SU-DHL-6 (cell line): ENCODE measurements around the gene SLC25A43.

Source experiments
- H2AFZ ChIP-seq: fragments of 200-600 bp; sonication (generic); 2 replicates; pipeline ENCODE4 v1.6.1; 2014; ENCODE audit warnings: low read depth, mild to moderate bottlenecking, moderate library complexity, mixed read lengths, antibody characterized with exemption, low read length; ENCODE audit not compliant: severe bottlenecking
- H3F3A ChIP-seq: fragments of 200-600 bp; shearing (Covaris generic); 2 replicates; pipeline ENCODE4 v1.6.0; 2016; ENCODE audit warnings: antibody characterized with exemption, mild to moderate bottlenecking; ENCODE audit not compliant: insufficient read depth
- H3K27ac ChIP-seq: fragments of 200-600 bp; sonication (generic); 2 replicates; pipeline ENCODE4 v1.5.1; 2016; ENCODE audit warnings: low read depth, mild to moderate bottlenecking, low read length, moderate library complexity, mixed read lengths
- H3K27me3 ChIP-seq: fragments of 200-600 bp; sonication (generic), shearing (Covaris generic); 2 replicates; pipeline ENCODE4 v1.6.0; 2014; ENCODE audit warnings: mild to moderate bottlenecking, low read length
- H3K36me3 ChIP-seq: fragments of 200-600 bp; sonication (generic); 2 replicates; pipeline ENCODE4 v1.6.1; 2014; ENCODE audit warnings: mild to moderate bottlenecking, low read length, mixed read lengths
- H3K4me2 ChIP-seq: fragments of 300-600, 200-600 bp; shearing (Covaris generic), sonication (generic); 2 replicates; pipeline ENCODE4 v1.6.0; 2014; ENCODE audit warnings: low read length, low read depth, mild to moderate bottlenecking; ENCODE audit not compliant: poor library complexity, severe bottlenecking
- H3K4me3 ChIP-seq: fragments of 200-600 bp; sonication (generic); 2 replicates; pipeline ENCODE4 v1.5.1; 2014; ENCODE audit warnings: antibody characterized with exemption, low read length, mild to moderate bottlenecking, mixed read lengths; ENCODE audit not compliant: insufficient read depth, poor library complexity, severe bottlenecking
- H3K79me2 ChIP-seq: fragments of 200-600 bp; sonication (generic); 2 replicates; pipeline ENCODE4 v1.6.1; 2014; ENCODE audit warnings: mild to moderate bottlenecking, low read length, moderate library complexity; ENCODE audit not compliant: insufficient read depth
- H3K9ac ChIP-seq: fragments of 200-600 bp; sonication (generic); 2 replicates; pipeline ENCODE4 v1.7.0; 2014; ENCODE audit warnings: mild to moderate bottlenecking, low read length
- H3K9me2 ChIP-seq: fragments of 200-600 bp; sonication (generic); replicated peaks from 2 replicates; pipeline ENCODE4 v1.6.1; 2014; ENCODE audit warnings: low read length; ENCODE audit not compliant: insufficient read depth
- H3K9me3 ChIP-seq: fragments of 200-600 bp; sonication (generic); 2 replicates; pipeline ENCODE4 v1.6.1; 2014; ENCODE audit warnings: low read length, mixed read lengths; ENCODE audit not compliant: insufficient read depth
- H4K20me1 ChIP-seq: fragments of 200-600 bp; sonication (generic); 2 replicates; pipeline ENCODE4 v1.6.1; 2014; ENCODE audit warnings: low read depth, mild to moderate bottlenecking, antibody characterized with exemption, low read length, moderate library complexity, mixed read lengths
- EZH2phosphoT487 ChIP-seq: fragments of 200-600 bp; sonication (generic), shearing (Covaris generic); conservative IDR thresholded peaks from 2 replicates; pipeline ENCODE4 v1.6.1; 2018; ENCODE audit warnings: mild to moderate bottlenecking, antibody characterized with exemption, low read length, moderate library complexity, mixed read lengths
- TF ChIP-seq, protein P1 (sequence below): fragments of 200-600 bp; sonication (generic); IDR thresholded peaks from one replicate; pipeline ENCODE4 v1.5.1; 2017; ENCODE audit warnings: antibody characterized with exemption, mild to moderate bottlenecking, low read length, moderate library complexity; ENCODE audit not compliant: insufficient read depth, poor library complexity, severe bottlenecking

Gene SLC25A43

DNA sequence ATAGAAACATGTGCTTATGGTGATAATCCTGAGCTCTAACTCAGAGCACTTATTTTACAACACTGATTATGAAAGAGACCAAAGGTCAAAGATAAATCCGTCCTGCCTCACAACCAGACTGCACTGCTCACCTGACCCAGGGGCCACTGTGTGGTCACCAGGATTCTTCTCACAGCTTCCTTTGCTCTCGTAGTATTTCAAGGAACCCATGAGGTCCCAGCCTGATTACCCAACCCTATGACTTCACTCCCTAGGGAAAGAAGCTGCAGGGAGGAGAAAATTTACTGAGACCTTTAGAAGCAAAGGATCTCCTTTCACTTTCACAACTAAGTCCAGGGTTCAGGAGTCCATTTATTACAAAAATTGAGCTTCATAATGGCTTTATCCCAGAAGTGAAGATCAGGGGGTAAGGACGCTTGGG, 78.7 kb downstream of the SLC25A43 start:
- no peaks in the 10 kb centered on the region for H3K27me3 ChIP-seq
- no peak overlapping the region for H3K9ac ChIP-seq
- H2AFZ ChIP-seq, result no peak overlapping the region
- no peak overlapping the region for H3K4me2 ChIP-seq
- no peaks in the 10 kb centered on the region for H3K36me3 ChIP-seq
- no peaks in the 10 kb centered on the region for H3K9me3 ChIP-seq
- H3K9me2 ChIP-seq, result no peaks in the 10 kb centered on the region
- H3K4me3 ChIP-seq, result no peak overlapping the region
- no peaks in the 10 kb centered on the region for H4K20me1 ChIP-seq
- H3K79me2 ChIP-seq, result no peaks in the 10 kb centered on the region
- no peak for TF ChIP-seq EZH2phosphoT487
- TF ChIP-seq, protein P1, sequence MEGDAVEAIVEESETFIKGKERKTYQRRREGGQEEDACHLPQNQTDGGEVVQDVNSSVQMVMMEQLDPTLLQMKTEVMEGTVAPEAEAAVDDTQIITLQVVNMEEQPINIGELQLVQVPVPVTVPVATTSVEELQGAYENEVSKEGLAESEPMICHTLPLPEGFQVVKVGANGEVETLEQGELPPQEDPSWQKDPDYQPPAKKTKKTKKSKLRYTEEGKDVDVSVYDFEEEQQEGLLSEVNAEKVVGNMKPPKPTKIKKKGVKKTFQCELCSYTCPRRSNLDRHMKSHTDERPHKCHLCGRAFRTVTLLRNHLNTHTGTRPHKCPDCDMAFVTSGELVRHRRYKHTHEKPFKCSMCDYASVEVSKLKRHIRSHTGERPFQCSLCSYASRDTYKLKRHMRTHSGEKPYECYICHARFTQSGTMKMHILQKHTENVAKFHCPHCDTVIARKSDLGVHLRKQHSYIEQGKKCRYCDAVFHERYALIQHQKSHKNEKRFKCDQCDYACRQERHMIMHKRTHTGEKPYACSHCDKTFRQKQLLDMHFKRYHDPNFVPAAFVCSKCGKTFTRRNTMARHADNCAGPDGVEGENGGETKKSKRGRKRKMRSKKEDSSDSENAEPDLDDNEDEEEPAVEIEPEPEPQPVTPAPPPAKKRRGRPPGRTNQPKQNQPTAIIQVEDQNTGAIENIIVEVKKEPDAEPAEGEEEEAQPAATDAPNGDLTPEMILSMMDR, result no peak
- H3K27ac ChIP-seq, result no peak overlapping the region
- H3F3A ChIP-seq, result peaks cover 6% of the 10 kb centered on the region; the same call in 1 of the 2 replicates

DNA sequence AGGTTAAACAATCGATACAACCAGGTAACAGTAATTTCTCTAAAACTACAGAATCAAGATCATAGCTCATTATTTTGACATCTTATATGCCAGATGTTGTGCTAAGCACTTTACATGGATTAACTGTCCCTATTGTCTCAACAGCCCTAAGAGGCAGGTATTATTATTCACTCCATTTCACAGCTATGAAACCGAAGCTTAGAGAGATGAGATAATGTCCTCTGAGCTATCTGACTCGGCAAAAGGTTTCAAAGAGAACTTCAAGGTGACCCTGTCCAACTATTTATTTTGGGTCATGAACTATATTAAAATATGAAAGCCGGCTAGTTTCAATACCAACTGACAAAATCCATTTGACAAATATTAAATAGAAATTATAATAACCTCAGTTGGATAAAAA, 79.4 kb downstream of the SLC25A43 start:
- no peak overlapping the region for H3K9ac ChIP-seq
- H3K27ac ChIP-seq, result no peak overlapping the region
- H3K79me2 ChIP-seq, result no peaks in the 10 kb centered on the region
- H3K9me2 ChIP-seq, result no peaks in the 10 kb centered on the region
- H3K27me3 ChIP-seq, result no peaks in the 10 kb centered on the region
- H3K36me3 ChIP-seq, result no peaks in the 10 kb centered on the region
- TF ChIP-seq, protein P1, result no peak
- TF ChIP-seq EZH2phosphoT487, result no peak
- H3F3A ChIP-seq, result no peaks in the 10 kb centered on the region
- no peak overlapping the region for H3K4me2 ChIP-seq
- H3K9me3 ChIP-seq, result no peaks in the 10 kb centered on the region
- H2AFZ ChIP-seq, result no peak overlapping the region
- no peak overlapping the region for H3K4me3 ChIP-seq
- no peaks in the 10 kb centered on the region for H4K20me1 ChIP-seq

DNA sequence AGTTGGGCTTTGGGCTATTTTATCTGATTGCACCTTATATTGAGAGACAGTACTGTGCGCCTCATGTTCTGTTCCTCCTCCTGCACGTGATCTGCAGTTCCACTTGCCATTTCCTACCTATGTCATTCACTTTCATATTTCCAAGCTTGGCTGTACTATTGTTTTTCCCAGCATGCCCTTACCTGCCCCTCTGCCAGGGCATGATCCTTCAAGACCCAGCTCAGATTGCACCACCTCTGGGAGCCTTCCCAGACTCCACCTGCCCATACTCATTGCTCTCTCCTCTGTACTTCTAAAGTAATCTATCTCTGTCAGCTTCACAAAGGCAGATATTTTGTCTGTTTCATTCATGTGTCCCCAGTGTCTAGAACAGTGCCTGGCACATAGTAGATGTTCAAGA, 80.7 kb downstream of the SLC25A43 start:
- H3K9ac ChIP-seq, result no peak overlapping the region
- TF ChIP-seq EZH2phosphoT487, result no peak
- TF ChIP-seq, protein P1, result no peak
- no peak overlapping the region for H3K27ac ChIP-seq

More for the DNA sequence above, 80.7 kb downstream of the SLC25A43 start:
- Histone ChIP-seq H2AFZ (no peak overlapping the region), H3K9me2 (no peaks in the 10 kb centered on the region), H3F3A (no peaks in the 10 kb centered on the region), H4K20me1 (no peaks in the 10 kb centered on the region), H3K9me3 (no peaks in the 10 kb centered on the region), H3K4me2 (no peak overlapping the region), H3K4me3 (no peak overlapping the region), H3K36me3 (no peaks in the 10 kb centered on the region), H3K79me2 (no peaks in the 10 kb centered on the region), H3K27me3 (no peaks in the 10 kb centered on the region)
